COLO668 (cell line): Measurements from ENCODE around the gene CHD2.

Source experiments
- DNase-seq: peaks from one replicate; lab custom pipeline; 2025; ENCODE audit not compliant: unreplicated experiment; lab: John Stamatoyannopoulos, UW

CHD2 gene

DNA sequence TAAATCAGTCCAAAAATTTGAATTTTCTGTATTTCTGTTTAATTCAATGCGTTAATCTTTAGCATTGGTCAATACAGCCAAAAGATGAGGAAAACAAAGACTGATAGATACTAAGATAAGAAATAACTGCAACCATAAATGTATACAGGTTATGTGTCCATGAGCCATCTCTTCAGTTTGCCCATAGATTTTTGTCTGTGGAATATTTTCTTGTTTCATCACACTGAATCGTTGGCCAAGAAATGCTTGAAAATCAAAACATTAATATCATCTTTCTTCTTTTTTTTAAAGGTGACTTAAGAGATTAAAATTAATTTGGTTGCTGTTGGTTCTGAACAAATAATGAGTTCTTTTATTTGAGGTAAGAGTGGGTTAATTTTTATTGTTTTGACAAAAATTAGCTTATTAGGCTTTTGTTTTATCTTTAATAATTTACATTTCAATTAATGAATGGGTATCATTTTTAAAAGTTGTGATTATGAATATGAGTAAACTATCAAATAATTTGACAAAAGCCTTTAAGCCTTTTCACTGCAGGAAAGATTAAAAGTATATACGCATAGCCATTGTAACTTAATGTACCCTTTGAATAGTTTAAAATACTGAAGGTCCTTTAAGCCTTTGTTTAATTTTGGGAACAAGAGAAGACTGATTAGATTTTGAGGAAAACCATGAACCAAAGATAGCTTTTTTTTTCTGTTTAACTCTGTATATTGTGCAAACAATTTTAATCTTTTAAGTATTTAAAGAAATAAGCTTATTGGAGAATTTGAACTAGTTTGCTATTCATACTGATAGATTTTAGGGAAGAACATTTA lies 14.7 kb upstream of the CHD2 start:
- DNase-seq, result no peak

DNA sequence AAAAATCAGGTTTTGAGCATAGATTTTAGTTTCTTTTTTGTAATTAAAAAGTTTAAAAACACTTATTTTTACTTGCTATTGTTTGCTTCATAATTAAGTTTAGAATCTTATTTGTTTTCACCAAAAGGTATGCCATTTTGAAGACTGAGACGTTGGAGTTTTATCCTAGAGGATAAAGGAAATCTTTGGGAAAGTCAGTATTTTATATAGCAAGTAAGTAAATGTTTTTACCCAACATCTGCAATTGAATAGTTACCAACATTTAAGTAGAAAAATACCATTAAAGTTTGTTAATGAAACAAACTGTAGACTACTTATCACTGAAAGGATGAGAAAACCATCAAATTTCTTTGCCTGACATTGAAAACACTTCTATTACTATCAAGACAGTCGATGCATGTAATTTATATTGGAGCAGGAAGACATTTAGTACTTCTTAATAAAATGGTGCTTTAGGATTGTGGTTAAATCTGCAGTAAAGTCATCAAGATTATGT lies 14.0 kb upstream of the CHD2 start:
- DNase-seq, result no peak

DNA sequence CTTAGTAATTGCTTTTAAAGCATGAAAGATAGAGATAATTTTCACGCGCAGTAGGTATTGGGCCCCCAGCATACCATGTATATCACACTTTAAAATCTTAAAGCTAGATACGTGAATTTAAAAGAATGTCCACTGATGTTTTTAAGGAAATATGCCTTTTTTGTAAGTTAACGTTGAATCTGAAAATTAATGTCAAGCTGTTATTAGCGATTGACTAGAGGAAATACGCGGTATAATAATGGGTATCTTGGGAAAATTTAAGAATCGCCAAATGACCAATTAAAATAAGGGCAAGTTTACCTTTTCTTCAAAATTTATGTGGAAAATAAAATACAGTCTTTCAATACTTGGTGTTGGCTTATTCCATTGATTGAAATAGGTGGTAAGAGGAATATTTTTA lies 13.3 kb upstream of the CHD2 start:
- no peak for DNase-seq

DNA sequence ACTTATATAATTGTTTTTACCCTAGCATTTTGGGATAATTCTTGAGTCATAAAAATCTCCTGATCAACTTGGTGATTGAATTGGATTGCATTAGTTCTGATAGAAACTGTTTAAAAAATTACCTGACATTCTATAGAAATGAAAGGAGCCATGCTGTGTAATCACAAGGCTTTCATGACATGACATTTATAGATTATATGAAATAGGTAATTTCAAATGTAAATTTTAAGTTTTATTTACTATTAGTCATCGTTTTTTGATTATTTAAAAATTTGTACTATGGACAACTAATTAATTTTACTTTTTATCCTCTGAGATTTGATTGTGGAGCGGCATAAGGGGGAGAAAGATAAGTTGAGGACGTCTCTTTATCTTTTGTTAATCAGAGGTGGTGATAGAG lies 12.3 kb upstream of the CHD2 start:
- DNase-seq, result no peak

DNA sequence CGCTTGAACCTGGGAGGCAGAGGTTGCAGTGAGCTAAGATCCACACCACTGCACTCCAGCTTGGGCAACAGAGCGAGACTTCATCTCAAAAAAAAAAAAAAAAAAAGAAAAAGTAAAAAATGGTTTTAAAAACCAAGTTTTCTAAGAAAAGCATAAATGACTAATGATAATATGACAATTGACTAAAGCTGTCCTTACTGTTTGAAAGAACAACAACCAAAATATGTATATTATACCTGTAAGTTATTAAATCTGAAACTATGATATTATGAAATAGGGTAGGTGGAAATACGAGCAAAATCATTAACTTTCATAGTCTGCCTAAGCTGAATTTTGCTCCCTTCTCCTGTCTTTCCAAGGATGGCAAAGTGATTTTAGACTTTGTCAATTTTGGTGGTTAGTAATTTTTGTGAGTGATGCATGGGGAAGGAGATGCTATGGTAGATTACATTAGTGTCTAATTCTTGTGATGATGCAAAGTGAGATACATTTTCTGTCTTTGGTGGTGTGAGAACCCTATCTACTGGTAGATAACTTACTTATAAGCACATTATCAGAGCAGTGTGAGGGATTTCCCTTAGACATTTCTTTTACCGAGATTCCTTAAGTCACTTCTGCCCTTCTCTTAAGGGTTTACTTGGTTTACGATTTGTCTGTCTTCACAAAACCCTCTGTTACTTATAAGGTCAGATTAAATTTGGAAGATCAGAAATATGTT lies 10.6 kb upstream of the CHD2 start:
- no peak for DNase-seq

DNA sequence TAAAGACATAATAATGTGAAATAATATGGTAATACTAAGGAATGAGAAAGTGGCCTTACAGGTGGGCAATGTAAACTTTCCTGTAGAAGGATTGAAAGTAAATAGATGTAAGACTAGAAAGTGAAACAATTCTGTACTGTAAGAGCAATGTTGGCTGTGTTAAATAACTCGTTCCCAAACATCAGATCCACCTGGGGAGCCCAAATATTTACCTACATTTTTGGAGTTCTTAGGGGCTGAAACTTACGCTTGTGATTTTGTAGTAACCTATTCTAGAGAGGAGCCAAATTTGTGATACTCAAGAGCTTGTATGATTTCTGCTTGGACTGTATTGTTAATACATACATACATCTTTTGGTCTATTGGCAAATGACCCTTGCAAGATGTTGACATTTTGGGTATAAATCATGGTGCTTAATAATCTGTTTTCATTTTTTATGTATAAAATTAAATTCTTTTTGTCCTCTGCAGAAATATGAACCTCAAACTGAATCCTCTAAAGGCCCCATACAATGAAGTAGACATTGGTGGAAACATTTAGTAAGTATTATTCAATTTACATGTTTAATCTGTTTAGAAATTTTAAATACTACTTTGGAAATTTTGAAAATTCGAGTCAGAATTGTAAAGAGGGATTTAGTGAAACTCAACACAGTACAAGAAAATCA lies 8.5 kb upstream of the CHD2 start:
- no peak for DNase-seq

DNA sequence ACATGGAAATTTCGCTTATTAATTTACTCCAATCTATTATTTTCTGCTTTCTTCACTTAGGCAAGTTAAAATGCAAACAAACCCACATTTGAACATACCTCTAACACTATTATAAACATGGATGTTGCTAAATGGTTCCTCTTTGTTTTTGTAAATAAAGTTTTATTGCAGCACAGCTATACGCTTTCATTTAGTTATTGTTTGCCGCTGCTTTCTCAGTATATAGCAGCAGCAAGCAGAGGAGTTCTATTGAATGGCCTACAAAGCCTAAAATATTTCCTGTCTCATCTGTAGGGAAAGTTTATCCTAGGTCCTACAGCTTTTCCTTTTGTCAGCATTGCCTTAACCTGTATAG lies 7.9 kb upstream of the CHD2 start:
- no peak for DNase-seq

DNA sequence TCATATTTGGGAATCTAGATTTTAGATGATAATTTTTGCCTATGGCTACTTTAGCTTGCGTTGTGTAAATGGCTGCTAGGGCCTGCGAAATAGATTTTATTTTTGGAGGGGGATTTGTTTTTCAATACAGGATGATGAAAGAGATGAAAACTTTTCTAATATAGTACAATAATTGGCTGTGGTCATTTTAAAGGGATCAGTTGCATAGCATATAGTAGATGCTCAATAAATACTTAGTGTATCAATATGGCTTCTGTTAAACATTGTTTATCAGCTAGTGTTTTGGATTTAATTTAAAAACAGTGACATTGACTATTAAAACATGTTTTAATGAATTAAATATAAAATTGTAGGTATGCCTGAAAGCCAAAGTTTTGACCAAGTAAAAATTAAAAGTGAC lies 6.9 kb upstream of the CHD2 start:
- DNase-seq, result no peak

DNA sequence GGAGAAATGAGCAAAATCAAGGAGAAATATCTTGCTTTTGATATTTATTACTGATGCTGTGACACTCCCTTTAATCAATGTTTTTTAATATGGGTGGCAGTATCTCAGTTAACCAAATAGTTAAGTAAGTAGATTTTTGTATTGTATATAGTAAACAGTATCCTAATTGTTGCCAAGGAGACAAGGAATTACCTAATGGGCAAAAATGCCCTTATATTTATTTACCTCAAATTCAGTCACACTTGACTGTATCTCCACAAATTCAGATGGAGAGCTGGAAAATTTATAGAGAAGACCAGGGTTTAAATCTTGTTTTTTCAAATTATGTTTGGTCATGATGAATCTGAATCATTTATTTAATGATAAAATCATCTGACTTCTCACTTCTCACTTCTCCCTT lies 3.6 kb upstream of the CHD2 start:
- no peak for DNase-seq

DNA sequence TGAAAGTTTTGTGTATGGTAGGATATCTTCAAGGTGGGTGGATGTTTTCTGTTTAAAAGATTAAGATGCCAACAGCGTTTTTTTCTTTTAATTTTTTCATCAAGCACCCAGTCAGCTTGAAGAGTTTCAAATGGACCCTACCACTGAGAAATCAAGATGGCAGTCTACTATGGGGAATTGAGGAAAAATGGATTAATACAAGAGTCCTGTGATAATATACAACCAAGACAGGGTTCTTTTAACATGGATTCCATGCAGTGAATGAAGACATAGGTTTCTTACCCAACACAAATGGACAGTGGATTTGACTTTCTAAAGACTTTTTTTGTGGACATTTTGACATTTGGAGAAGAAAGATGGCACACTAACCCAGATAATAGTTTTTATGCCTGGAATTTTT lies 2.5 kb upstream of the CHD2 start:
- no peak for DNase-seq

DNA sequence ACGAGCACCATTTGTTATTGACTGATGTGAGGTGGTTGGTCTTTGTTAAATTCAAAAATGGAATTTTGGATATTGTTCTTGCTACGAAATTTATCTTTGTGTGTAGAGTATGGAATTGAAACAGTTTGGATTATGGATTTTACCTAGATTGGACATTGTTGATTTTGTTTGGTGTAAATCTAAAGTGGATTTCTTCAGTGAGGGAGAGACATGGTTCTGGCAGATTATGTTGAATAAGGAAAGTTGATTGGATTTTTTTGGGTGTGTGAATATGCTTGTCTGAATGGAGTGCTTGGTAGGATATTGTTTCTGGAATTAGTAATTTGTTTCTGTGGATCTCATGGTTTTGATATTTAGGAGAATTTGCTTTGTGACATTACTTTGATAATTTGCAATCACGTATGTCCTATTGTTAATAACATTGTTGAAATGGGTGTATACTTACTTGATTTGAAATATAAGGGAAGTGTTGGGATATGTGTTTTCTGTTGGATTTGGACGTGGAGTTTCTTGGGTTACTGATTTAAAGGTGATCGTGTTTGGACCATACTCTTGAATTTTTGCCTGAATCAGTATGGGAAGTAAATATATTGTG lies 1.0 kb upstream of the CHD2 start:
- no peak for DNase-seq

DNA sequence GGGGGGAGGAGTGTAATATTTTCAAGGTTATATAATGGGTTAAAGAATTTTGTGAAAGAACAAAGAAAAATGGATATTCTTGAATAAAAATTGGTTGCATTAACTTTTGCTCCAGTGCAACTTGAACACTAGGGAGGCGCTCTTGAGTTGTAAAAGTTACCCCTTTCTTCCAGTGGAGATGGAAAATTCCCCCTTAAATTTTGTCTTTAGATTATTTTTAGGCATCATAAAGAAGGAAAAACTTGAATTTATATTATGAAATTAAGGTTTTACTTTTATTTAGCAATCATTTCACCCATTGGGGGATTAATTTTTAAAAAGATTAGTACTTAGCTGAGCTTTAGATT lies 550 bp upstream of the CHD2 start:
- DNase-seq, result no peak

DNA sequence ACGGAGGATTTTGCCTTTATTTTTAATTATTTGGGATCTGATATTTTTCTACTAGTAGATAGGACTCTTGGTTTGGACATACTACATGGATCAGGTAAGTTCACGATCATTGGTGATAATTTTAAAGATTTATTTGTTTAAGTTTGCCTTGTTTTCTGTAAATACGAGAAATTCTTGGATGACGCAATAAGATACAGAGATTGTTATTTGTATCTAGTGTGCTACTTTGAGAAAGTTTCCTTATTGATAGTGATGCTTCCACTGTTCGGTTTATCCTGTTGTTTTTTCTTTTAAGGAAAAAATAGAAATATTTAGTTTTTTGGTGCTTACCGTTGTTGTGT lies 577 bp downstream of the CHD2 start:
- DNase-seq, result no peak

DNA sequence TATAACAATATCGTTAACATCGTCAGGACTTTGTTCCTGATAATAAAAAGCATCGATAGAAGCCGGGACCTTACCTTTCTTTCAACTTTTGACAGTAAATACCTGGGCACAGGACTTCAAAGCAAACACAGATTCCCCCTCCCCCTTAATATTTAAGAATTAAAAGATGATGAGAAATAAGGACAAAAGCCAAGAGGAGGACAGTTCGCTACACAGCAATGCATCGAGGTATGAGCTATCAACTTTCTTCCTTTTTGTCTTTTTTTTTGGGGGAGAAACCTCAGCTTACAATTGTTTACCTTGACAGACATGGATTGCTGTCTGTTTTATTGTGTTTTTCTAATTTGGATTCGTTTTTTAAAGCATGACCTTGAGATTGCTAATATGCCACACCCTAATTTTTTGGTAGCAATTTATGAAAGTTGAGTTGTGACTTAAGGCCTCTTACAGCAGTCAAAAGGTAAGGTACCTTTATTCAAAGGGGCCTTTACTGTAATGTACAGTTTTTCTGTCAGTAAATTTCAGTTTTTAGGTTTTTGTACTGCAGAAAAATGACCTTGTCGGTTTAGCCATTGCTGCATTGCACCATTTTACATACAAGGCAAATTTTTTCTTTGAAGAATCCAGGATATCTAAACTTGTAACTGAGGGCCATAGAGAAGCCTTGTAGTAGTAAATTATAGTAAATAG lies 1.1 kb downstream of the CHD2 start:
- no peak for DNase-seq

DNA sequence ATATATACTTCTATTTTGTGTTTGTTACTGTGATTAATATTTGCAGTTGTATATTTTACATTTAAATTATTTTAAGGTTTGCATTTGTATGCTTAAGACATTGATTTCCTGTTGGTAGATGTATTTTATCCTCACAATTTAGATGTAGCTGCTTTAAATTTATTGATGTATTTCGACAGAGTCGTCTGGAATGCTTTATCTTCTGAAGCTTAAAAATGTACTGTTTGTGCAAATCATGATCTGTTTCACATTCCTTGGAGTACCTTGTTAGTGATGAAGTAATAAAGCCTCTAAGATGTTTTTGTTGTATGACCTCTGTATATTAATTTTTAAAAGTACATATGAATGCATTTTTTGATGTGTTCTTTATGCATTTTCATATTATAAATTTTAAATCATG lies 1.9 kb downstream of the CHD2 start:
- DNase-seq, result no peak

DNA sequence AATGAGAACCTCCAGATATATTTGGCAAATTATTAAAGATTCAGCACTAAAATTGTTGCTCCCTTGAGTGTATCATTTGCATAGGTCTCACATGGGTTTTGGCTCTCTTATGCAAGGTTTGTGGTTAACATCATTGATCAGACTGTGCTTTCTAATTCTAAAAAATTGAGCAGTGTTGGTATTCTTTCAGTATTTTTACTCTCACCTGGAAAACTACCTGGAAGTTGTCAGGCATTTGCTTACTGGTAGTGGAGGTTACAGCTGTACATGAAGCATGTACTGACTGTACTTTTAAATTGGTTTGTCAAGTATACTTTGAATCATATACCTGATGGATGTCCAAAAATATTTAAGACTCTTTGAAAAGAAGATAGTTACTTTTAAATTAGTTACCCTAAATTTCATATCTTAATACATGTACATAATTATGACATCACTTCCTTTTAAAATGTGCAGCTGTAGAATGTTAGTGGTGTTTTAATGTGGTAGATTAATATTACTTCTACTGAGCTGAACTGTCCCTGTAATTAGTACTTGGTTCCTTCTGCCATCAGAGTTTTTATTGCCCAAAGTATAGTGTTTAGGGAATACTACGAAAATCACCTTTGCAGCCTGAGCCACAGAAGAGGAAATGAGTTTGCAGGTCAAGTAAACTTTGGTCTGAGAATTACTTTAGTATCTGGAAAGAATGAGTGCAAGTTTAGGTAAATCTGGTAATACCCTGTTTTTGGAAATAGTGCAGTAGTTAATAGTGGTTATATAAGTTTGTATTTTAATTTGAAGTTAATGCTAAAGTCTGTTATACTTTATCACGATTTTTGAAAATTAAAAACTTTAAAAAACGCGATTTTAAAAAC lies 2.8 kb downstream of the CHD2 start:
- no peak for DNase-seq

DNA sequence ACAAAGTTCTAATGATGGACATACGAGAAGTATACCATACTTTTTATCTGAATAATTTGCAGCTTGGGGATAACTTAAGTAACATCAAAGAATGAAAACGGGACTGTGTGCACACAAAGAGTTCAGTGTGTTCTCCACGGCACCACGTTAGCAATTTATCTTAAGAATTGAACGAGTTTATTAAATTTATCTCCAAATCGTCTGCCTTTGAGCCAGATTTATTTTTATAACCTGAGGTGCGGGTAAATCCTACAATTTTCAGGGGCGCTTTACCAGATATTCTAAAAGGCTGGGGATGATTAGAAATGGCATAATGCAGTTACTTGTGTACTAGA lies 3.5 kb downstream of the CHD2 start:
- no peak for DNase-seq

DNA sequence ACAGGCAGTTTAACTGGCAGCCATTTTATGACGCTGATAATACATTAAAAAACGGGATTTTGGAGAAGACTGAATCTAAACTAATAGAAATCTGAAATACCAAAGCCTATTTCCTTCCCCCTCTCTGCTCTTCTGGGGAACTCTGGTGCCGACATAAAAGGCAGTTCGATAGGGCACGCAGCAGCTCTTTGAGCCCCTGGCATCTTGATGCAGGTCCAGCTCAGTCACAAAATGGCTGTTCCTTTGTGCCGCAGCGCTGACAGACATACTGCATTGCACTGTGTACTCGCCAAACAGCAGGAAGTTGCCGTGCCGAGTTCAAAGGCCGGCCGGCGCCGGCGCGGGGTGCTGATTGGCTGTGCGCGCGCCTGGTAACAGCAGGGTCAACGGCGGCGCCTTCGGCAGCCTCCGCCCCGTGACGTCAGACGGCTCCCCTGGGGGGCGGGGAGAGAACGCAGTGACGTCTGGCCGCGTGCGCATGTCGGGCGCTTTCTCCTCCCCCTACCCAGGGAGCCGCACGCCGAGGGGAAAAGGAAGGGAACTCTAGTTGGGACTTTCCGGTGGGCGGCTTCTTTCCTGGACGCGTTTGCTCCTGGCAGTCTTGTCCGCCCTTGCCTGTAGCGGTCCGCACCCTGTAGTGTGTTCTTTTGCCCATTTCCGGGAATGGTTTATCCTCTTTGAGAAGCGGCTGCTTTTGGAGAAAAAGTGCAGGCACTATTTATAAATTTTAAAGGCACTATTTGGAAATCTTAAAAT lies 4.0 kb downstream of the CHD2 start:
- peak; percentile 99 for DNase-seq

DNA sequence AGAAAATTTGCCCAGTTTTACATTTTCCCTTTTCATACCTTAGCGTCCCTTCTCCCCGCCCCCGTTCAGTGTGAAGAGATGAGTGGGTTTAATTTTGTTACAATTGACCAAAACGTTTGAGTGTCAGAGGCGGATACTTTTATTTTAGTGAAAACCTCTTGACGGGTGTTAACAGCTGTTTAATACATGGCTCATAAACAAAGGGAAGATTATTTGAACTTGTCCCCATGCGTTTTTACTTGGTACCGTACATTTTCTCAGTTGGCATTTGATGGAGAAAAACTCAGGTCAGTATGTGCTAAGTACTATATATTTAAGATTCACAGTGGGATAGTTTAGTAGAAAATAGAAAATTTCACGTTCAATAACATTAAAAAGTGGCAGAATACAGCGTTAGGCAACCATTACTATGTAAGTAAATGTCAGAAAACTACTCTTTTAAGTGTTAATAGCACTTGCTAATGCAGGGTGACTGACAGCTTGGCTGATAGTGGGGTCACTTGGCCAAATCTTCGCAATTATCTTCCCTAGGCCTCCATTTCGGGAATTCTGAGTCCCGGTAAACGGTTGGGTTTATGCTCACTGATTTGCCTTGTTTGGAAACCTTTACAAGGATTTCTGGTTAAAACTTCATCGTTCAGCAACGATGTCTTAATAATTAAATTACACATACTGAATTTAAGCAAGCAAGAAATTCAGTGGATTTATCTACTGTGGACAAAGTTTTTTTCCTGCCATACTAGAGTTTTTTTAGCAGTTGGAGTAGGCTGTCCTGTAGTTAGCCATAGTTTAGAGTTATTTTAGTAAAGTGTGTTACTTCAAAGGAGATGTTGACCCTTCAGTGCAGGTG lies 4.8 kb downstream of the CHD2 start:
- no peak for DNase-seq
